Measurements from ENCODE around the gene HOXC5.

DNA sequence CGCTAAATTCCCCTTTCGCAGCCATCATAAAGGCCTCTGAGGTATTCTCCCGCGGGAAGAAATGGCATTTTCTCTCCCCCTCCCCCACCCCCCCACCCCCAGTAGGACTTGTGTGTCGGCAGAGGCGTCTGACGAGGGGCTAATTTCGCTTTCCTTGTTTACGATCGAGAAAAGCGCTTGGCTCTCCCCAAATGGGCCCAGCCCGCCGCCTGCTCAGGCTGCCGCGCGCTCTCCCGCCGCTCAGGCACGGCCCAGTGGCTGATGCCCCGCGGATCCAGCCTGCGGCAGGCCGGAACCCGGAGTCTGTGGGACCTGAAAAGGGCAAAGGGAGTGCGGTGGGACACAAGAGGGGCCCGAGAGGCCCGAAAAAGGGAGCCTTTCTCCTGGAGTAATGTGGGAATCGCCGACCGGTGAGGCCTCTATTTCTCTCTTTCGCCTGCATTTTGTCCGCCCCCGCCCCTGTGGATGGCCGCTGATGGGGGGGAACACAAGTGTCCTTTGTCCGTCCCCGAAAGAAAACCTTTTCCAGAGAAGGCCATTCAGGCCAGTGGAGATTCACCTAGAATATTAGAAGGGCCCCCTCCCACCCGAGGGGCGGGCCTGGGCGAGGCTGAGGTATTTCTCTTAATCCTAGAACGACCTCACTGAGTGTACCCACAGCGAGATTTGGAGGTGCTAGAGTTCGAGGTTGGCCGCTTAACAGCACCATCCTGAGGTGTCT, 13.6 kb upstream of the HOXC5 start:
- peak; percentile 61 for TF ChIP-seq EZH2 (IDR thresholded peaks at IDR 0.05; ENCODE audit: insufficient read depth, low read length)
- TF ChIP-seq, protein P1, sequence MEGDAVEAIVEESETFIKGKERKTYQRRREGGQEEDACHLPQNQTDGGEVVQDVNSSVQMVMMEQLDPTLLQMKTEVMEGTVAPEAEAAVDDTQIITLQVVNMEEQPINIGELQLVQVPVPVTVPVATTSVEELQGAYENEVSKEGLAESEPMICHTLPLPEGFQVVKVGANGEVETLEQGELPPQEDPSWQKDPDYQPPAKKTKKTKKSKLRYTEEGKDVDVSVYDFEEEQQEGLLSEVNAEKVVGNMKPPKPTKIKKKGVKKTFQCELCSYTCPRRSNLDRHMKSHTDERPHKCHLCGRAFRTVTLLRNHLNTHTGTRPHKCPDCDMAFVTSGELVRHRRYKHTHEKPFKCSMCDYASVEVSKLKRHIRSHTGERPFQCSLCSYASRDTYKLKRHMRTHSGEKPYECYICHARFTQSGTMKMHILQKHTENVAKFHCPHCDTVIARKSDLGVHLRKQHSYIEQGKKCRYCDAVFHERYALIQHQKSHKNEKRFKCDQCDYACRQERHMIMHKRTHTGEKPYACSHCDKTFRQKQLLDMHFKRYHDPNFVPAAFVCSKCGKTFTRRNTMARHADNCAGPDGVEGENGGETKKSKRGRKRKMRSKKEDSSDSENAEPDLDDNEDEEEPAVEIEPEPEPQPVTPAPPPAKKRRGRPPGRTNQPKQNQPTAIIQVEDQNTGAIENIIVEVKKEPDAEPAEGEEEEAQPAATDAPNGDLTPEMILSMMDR (IDR thresholded peaks at IDR 0.05; ENCODE audit: insufficient read depth, low read depth, low read length), result no peak
